ENCODE measurements around the gene CMPK1. TPM values are rescaled to one million over a fixed set of nuclear protein-coding genes. Genes with fewer than 3 reads are reported as not detected.

Gene CMPK1
- total RNA-seq, 2 donors from 2014 or later: 90.7 to 112 TPM

DNA sequence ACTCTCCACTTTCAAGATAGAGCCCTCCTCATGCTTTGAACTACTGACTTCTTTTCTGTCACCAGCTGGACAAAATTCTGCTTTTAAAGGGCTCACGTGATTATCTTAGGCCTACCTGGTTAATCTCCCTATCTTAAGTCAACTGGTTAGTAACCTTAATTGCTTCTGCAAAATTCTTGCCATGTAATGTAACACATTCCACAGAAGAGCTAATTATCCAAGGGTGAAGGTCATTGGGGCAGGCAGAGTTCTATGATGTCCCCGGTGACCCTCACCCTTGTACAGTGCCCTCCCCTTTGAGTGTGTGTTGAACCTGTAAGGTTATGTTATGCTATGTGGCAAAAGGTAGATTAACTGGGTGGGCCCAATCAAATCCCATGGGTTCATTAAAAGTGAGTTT is 57.3 kb downstream of the CMPK1 start:
- no peaks in the 10 kb centered on the region for H3K36me3 Mint-ChIP-seq
- no peaks in the 10 kb centered on the region for H3K9me3 Mint-ChIP-seq
- H3K27ac Mint-ChIP-seq: no peak overlapping the region
- peaks cover 0 to 7% of the 10 kb centered on the region in 2 donors for H3K27me3 Mint-ChIP-seq
- no peak for DNase-seq (ENCODE audit: low spot score)
- ATAC-seq: no peak
- H3K4me3 Mint-ChIP-seq: no peak overlapping the region
- H3K4me1 Mint-ChIP-seq (ENCODE audit: low read depth in 2 of 2): peaks cover 0 to 2% of the 10 kb centered on the region in 2 donors

DNA sequence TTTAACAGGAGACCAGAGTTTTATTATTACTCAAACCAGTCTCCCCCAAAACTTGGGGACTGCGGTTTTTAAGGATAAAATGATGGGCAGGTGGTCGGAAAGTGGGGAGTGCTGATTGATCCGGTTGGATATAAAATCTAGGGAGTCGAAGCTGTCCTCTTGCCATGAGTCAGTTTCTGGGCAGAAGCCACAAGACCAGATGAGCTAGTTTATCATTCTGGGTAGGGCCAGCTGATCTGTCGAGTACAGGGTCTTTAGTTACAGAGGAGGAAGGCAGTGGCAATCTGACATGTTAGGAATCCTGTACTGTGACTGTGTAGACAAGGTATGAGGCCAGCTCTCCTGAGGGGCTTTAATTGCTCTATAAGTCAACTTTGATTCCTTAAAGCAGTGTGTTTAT is 59.6 kb downstream of the CMPK1 start:
- no peaks in the 10 kb centered on the region for H3K9me3 Mint-ChIP-seq
- H3K36me3 Mint-ChIP-seq: no peaks in the 10 kb centered on the region
- H3K4me1 Mint-ChIP-seq (ENCODE audit: low read depth in 2 of 2): no peaks in the 10 kb centered on the region
- no peak overlapping the region for H3K27ac Mint-ChIP-seq
- no peak overlapping the region for H3K4me3 Mint-ChIP-seq
- DNase-seq (ENCODE audit: low spot score): no peak
- H3K27me3 Mint-ChIP-seq: peaks cover 0 to 7% of the 10 kb centered on the region in 2 donors
- ATAC-seq: no peak

DNA sequence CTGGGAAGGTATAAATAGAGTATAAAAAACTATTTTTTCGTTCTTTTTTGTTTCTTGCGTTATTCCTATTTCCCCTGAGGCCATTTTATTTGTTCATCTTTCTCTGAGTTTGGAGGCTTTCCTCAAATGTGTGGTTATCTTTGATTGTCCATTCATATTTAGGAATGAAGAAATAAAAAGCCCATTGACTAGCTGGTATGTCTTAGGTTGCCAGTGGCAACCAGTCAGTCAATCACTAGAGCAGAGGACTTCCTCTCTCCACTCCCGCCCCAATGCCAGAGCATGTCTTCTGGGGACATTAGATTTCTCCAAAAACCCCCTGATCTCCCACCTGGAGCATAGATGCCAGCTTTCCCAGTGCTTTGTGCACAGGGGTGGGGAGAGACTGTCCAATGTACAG is 61.8 kb downstream of the CMPK1 start:
- DNase-seq (ENCODE audit: low spot score) (no peak), ATAC-seq (no peak)
- H3K36me3 Mint-ChIP-seq: no peaks in the 10 kb centered on the region
- H3K27ac Mint-ChIP-seq: no peak overlapping the region
- H3K27me3 Mint-ChIP-seq: peaks cover 0 to 7% of the 10 kb centered on the region in 2 donors
- no peaks in the 10 kb centered on the region for H3K4me1 Mint-ChIP-seq (ENCODE audit: low read depth in 2 of 2)
- H3K9me3 Mint-ChIP-seq: no peaks in the 10 kb centered on the region
- H3K4me3 Mint-ChIP-seq: no peak overlapping the region

DNA sequence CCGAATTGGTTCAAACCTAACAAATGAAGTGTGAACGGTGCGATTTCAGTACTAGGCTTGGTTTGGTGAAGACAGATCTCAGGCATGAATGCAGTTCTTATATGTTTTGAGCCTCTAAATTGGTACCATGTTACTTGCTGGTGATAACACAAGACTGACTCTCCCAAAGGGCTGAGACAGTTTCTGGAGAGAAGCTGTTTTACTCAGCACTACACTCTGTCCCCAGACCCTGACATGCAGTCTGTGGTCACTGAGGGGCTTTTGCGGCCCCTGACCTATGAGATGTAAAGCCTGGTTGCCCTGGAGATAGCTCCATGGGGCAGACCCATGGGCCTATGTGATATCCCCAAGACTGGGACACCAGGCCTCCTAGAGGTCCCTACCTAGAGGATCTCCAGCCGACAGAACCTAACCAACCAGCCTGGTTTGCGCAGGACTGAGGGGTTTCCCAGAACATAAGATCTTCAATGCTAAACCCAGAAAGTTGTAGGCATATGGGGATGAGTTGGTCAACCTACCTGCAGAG is 63.1 kb downstream of the CMPK1 start:
- DNase-seq (ENCODE audit: low spot score) (no peak), ATAC-seq (no peak)

DNA sequence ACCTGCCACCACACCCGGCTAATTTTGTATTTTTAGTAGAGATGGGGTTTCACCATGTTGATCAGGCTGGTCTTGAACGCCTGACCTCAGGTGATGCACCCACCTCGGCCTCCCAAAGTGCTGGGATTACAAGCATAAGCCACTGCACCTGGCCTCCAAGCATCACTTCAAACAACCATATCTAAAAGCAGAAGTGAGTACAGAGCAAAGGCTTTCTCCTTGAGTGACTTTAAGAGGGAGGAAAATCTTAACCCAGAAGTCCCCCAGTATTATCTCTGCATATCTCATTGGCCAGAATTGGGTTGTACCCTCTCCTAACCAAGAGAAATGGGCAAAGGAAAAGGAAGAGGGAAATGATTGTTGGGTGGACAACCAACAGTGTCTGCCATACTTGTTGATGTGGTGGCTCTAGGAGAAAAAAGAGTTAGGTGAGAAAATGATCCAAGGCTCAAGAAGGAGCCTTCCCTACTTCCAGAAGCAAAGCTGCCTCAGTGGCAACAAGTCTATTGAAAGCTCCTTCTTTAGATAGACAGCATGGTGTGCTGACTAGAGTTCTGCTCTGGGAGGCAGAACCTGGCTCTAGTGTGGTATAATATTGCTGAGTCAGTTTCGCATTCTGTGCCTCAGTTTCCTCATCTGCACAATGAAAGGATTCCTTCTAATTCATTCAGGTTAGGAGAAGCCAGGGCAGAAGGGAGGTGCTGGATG is 65.7 kb downstream of the CMPK1 start:
- DNase-seq (ENCODE audit: low spot score) (no peak), ATAC-seq (no peak)
- Mint-ChIP-seq H3K27ac (no peak overlapping the region), H3K27me3 (peaks cover 8 to 13% of the 10 kb centered on the region in 2 donors), H3K4me1 (ENCODE audit: low read depth in 2 of 2) (no peaks in the 10 kb centered on the region), H3K4me3 (no peak overlapping the region), H3K36me3 (no peaks in the 10 kb centered on the region), H3K9me3 (no peaks in the 10 kb centered on the region)

More for the DNA sequence above, 63.1 kb downstream of the CMPK1 start:
- Mint-ChIP-seq H3K36me3 (no peaks in the 10 kb centered on the region), H3K27ac (no peak overlapping the region), H3K4me1 (ENCODE audit: low read depth in 2 of 2) (no peaks in the 10 kb centered on the region), H3K27me3 (peaks cover 8 to 11% of the 10 kb centered on the region in 2 donors), H3K9me3 (no peaks in the 10 kb centered on the region), H3K4me3 (no peak overlapping the region)

DNA sequence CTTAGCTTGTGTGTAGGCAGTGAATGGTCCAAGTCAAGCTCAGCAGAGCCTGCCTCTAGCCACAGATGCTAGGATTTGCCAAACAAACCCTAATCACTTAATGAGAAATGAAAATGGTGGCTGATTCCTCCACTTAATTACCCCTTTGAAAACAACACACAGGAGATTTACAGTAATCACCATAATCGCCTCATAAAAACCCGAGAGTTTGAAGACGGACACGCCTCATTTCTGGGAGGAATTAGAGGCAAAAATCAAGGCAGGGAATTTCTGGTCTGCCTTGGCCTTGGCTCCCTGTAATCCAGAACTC is 66.2 kb downstream of the CMPK1 start:
- Mint-ChIP-seq H3K4me3 (no peak overlapping the region), H3K27me3 (peaks cover 8 to 13% of the 10 kb centered on the region in 2 donors), H3K27ac (no peak overlapping the region), H3K36me3 (no peaks in the 10 kb centered on the region), H3K9me3 (no peaks in the 10 kb centered on the region), H3K4me1 (ENCODE audit: low read depth in 2 of 2) (no peaks in the 10 kb centered on the region)
- no peak for DNase-seq (ENCODE audit: low spot score)
- no peak for ATAC-seq

DNA sequence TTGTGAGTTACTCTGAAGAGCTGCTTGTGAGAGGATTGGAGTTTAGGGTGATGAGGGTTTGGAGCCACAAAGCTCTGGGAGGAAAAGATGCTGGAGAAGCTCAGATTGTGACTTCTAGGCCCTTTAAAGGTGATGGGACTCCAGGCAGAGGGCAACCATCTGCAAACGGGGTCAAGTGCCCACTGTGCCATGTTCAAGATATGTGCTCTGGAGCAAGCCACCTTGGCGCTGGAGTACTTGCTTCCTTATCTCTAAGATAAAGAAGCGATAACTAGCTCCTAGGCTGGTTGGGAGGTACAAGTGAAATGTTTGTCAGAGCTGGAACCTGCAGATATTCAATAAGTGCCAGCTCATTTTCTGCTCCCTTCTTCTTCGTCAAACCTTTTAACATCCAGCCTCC is 68.2 kb downstream of the CMPK1 start:
- Mint-ChIP-seq H3K27me3 (peaks cover 7 to 13% of the 10 kb centered on the region in 2 donors), H3K4me1 (ENCODE audit: low read depth in 2 of 2) (no peaks in the 10 kb centered on the region), H3K9me3 (no peaks in the 10 kb centered on the region), H3K36me3 (no peaks in the 10 kb centered on the region), H3K27ac (no peak overlapping the region), H3K4me3 (no peak overlapping the region)
- ATAC-seq (no peak), DNase-seq (ENCODE audit: low spot score) (no peak)

DNA sequence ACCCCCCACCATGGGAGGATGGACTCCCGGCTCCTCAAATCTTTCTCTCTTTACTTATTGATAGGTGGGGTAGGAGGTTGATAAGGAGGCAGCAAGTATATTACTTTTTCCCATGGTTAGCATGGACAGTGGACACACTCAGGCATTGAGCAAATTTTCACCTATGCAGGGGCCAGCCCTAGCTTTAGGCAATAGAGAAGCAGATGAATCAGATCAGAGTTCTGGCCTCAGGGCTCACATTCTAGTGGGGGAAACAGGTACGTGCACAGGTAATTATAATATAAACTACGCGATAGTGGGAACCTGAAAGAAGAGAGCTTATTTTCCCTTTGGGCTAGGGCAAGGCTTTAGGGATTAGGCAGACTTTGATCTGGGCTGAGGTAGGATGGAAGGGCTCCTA is 69.0 kb downstream of the CMPK1 start:
- Mint-ChIP-seq H3K4me1 (ENCODE audit: low read depth in 2 of 2) (no peaks in the 10 kb centered on the region), H3K4me3 (no peak overlapping the region), H3K27ac (no peak overlapping the region), H3K9me3 (no peaks in the 10 kb centered on the region), H3K27me3 (peaks cover 7 to 13% of the 10 kb centered on the region in 2 donors), H3K36me3 (no peaks in the 10 kb centered on the region)
- no peak for DNase-seq (ENCODE audit: low spot score)
- no peak for ATAC-seq

DNA sequence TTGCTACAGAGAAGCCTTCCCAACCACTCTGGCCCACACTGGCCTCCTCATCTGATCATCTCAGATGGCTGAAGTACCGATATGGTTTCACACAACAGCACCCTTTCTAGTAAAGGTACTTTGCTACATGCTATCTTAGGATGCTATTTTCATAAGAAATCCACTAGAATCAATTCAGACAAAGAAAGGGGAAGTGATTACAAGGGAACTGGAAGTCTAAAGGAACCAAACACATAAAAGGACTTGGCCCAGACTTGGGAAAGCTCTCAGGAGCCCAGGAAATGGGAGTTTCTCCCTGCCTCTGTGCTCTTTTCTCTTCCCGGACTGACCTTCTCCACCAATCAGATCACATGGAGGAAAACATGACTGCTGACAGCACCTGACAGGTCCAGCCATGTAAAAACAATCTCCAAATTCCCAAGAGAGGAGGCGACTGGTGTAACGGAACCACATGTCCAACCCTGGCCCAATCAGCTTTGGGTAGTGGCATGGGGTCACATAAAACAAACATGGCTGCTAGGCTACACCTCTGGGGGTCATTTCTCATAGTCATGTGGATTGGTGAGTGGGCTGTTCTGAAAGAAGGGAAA is 69.8 kb downstream of the CMPK1 start:
- no peaks in the 10 kb centered on the region for H3K36me3 Mint-ChIP-seq
- no peak overlapping the region for H3K27ac Mint-ChIP-seq
- H3K4me1 Mint-ChIP-seq (ENCODE audit: low read depth in 2 of 2): no peaks in the 10 kb centered on the region
- H3K27me3 Mint-ChIP-seq: peaks cover 7 to 13% of the 10 kb centered on the region in 2 donors
- ATAC-seq: no peak
- H3K4me3 Mint-ChIP-seq: no peak overlapping the region
- DNase-seq (ENCODE audit: low spot score): no peak
- no peaks in the 10 kb centered on the region for H3K9me3 Mint-ChIP-seq

DNA sequence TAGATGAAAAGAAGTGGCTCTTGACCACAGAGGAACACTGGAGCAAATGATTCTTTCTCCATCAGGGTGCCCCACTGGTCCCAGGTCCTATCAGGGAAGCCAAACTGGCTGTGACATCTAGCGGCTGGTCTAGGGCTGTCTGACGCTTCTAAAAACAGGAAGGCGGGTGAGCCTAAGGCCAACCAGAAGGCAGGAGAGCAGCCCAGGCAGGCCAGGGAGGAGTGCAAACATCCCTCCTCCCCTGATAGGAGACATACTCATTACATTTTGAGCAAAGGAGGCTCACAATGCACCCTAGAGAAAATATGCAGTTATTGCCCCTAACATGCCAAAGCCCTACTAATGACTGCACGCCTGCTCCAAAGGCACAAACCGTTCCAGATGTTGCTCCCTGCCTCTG is 72.1 kb downstream of the CMPK1 start:
- Mint-ChIP-seq H3K4me3 (no peak overlapping the region), H3K27ac (no peak overlapping the region), H3K4me1 (ENCODE audit: low read depth in 2 of 2) (no peaks in the 10 kb centered on the region), H3K36me3 (no peaks in the 10 kb centered on the region), H3K27me3 (peaks cover 9 to 13% of the 10 kb centered on the region in 2 donors), H3K9me3 (no peaks in the 10 kb centered on the region)
- no peak for DNase-seq (ENCODE audit: low spot score)
- no peak for ATAC-seq

DNA sequence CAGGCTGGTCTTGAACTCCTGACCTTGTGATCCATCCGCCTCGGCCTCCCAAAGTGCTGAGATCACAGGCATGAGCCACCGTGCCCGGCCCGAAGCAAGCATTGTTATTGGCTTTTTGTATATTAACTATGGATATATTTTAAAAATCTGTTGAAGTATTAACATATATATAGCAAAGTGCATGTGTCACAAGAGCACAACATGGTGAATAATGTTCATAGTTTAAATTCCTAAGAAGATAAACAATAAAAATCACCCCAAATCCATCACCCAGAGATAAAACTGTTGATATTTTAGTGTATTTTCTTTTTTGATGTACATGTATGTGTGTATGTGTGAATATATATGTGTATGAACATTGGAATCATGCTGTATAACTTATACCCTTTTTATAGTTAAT is 73.4 kb downstream of the CMPK1 start:
- DNase-seq (ENCODE audit: low spot score) (no peak), ATAC-seq (no peak)
- H3K4me3 Mint-ChIP-seq: no peak overlapping the region
- no peaks in the 10 kb centered on the region for H3K36me3 Mint-ChIP-seq
- no peak overlapping the region for H3K27ac Mint-ChIP-seq
- H3K4me1 Mint-ChIP-seq (ENCODE audit: low read depth in 2 of 2): no peaks in the 10 kb centered on the region
- H3K27me3 Mint-ChIP-seq: peaks cover 5% of the 10 kb centered on the region in 2 donors
- H3K9me3 Mint-ChIP-seq: no peaks in the 10 kb centered on the region

DNA sequence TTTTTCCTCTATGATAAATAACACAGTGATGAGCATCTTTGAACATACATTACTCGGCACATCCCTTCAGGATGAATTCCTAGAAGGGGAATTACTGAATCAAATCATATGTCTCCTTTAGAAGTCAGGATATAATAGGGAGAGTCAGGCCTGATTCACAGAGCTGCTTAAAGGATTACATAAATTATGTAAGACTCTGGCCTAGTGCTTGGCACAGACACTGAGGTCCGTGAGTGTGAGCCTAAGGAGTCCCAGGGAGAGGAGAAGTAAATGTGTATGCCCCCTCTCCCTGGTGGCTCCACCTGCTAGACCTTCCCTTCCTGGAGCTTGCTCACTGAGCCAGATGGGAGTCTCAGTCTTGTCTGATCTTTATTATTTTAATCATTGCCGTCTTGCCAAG is 73.9 kb downstream of the CMPK1 start:
- no peak for ATAC-seq
- no peak overlapping the region for H3K27ac Mint-ChIP-seq
- DNase-seq (ENCODE audit: low spot score): no peak
- no peak overlapping the region for H3K4me3 Mint-ChIP-seq
- no peaks in the 10 kb centered on the region for H3K9me3 Mint-ChIP-seq
- H3K4me1 Mint-ChIP-seq (ENCODE audit: low read depth in 2 of 2): no peaks in the 10 kb centered on the region
- H3K27me3 Mint-ChIP-seq: peaks cover 5% of the 10 kb centered on the region in 2 donors
- no peaks in the 10 kb centered on the region for H3K36me3 Mint-ChIP-seq

DNA sequence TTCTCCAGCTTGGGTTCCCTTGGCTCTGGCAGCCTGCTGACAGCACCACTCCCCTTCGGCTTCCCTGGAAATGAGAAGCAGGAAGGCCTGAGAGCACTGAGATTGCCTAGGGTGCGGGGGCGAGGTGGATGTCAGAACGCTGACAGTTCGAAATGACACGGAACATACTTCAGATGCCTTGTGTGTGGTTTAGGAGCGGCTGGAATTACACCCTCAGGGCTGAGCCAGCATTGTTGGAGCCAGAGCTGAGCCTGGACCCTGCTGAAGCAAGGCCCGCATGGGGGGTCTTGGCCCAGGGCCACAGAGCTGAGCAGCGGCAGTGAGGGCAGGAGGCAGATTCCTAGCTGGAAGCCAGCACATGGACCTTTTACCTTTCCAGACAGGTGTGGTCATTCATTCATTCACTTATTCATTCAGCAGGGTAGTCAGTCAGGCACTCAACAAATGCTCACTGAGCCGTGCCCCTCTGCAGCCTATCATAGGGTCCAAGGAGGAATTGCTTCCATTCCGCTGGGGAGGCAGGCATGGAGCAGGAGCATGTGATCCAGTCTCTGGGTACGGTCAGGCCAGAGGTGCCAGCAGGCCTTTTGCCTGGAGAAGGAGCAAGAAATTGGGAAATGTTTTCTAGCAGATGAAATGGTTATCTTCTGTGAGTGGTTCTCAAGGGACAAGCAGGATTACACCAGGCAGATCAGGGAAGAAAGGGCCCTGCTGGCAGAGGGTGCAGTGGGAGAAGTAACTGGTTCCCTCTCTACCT is 75.9 kb downstream of the CMPK1 start:
- DNase-seq (ENCODE audit: low spot score): no peak
- H3K4me3 Mint-ChIP-seq: no peak overlapping the region
- ATAC-seq: no peak
- no peak overlapping the region for H3K27ac Mint-ChIP-seq
- no peaks in the 10 kb centered on the region for H3K36me3 Mint-ChIP-seq
- no peaks in the 10 kb centered on the region for H3K9me3 Mint-ChIP-seq
- no peaks in the 10 kb centered on the region for H3K4me1 Mint-ChIP-seq (ENCODE audit: low read depth in 2 of 2)
- H3K27me3 Mint-ChIP-seq: peaks cover 9 to 10% of the 10 kb centered on the region in 2 donors

DNA sequence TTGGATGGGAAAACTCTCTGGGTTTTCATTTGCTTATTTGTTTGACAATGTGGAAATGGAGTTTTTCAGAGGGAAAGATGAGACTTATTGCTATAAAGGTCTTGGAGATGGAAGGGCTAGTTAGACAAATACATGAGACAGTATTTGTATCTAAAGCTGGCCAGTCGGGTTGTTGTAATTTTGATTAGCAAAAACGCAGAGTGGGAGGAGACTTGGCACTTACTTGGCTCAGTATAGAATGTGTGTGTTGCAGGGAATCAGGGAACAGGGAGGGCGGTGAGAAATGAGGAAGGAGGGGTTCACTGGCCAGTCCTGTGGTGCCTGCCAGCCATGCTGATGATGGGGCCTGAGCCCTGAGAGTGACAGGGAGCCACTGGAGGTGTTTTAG is 76.5 kb downstream of the CMPK1 start:
- no peak overlapping the region for H3K4me3 Mint-ChIP-seq
- no peaks in the 10 kb centered on the region for H3K4me1 Mint-ChIP-seq (ENCODE audit: low read depth in 2 of 2)
- H3K27ac Mint-ChIP-seq: no peak overlapping the region
- H3K27me3 Mint-ChIP-seq: peaks cover 11% of the 10 kb centered on the region in 2 donors
- no peaks in the 10 kb centered on the region for H3K36me3 Mint-ChIP-seq
- ATAC-seq: no peak
- no peak for DNase-seq (ENCODE audit: low spot score)
- no peaks in the 10 kb centered on the region for H3K9me3 Mint-ChIP-seq
